ENCODE data around the gene LMOD2. TPM values are rescaled to one million over a fixed set of nuclear protein-coding genes. Genes with fewer than 3 reads are reported as not detected.

LMOD2 gene
- total and polyA plus RNA-seq, 2 donors (not counting 3 experiments of a cell fraction or from before 2014, with no cell fraction given): not detected

- FAIRE-seq: no peak
- Histone ChIP-seq H3K4me3 (replicated peaks in 1 of 3; ENCODE audit: insufficient read depth in 1 of 3, low read depth in 1 of 3, low read length in 3 of 3) (no peak overlapping the region), H4K20me1 (replicated peaks; ENCODE audit: control insufficient read depth, extremely low read depth, insufficient read depth, low read length) (no peaks in the 10 kb centered on the region), H3K79me2 (ENCODE audit: control insufficient read depth, insufficient read depth, low read length) (no peaks in the 10 kb centered on the region), H3K9me3 (replicated peaks; ENCODE audit: control insufficient read depth, insufficient read depth, low read length) (no peaks in the 10 kb centered on the region), H3K4me1 (ENCODE audit: control insufficient read depth, extremely low read depth, insufficient read depth, low read length) (no peaks in the 10 kb centered on the region), H3K27ac (ENCODE audit: insufficient read depth, low read depth, low read length) (no peak overlapping the region), H3K36me3 (ENCODE audit: control insufficient read depth in 2 of 2, extremely low read depth in 1 of 2, insufficient read depth in 2 of 2, low read length in 2 of 2) (peaks cover 4 to 5% of the 10 kb centered on the region in 2 experiments), H3K4me2 (ENCODE audit: insufficient read depth, low read length) (no peak overlapping the region), H3K9ac (replicated peaks; ENCODE audit: extremely low read depth, insufficient read depth, low read length) (no peak overlapping the region), H3K9me1 (replicated peaks; ENCODE audit: control insufficient read depth, extremely low read depth, insufficient read depth, low read length) (no peaks in the 10 kb centered on the region), H2AFZ (ENCODE audit: low read depth, low read length) (no peak overlapping the region), H3K27me3 (ENCODE audit: control insufficient read depth in 2 of 2, insufficient read depth in 2 of 2, low read length in 2 of 2) (no peaks in the 10 kb centered on the region)
- no TSS peak for BruUV-seq (replicated peaks)
- no peak for DNase-seq (ENCODE audit: low read depth, low spot score)
- intact Hi-C loops (cut with micrococcal nuclease): no loop called here
- dilution Hi-C loops (cut with MboI; ENCODE audit: extremely low pct_ligation_motif_present, low sequenced_read_pairs): no loop called here
- POLR2A ChIA-PET: no interaction called here
- CTCF ChIA-PET: interaction anchor here (1.2 kb wide), 1 partner anchor 14 kb away, joined by 7 read pairs; no protein-coding TSS in a partner anchor
- TF ChIP-seq JUN (IDR thresholded peaks at IDR 0.05; ENCODE audit: borderline replicate concordance, insufficient read depth, insufficient read length, low read depth): no peak
- no peak for TF ChIP-seq EZH2 (IDR thresholded peaks at IDR 0.05; ENCODE audit: borderline replicate concordance, low read depth, low read length, severe bottlenecking)
- no peak for TF ChIP-seq FOS (IDR thresholded peaks at IDR 0.05; ENCODE audit: borderline replicate concordance, insufficient read depth, low read length)
Observed at GRCh38 chr7:123695944-123696677, 40.4 kb downstream of the LMOD2 start.

DNA sequence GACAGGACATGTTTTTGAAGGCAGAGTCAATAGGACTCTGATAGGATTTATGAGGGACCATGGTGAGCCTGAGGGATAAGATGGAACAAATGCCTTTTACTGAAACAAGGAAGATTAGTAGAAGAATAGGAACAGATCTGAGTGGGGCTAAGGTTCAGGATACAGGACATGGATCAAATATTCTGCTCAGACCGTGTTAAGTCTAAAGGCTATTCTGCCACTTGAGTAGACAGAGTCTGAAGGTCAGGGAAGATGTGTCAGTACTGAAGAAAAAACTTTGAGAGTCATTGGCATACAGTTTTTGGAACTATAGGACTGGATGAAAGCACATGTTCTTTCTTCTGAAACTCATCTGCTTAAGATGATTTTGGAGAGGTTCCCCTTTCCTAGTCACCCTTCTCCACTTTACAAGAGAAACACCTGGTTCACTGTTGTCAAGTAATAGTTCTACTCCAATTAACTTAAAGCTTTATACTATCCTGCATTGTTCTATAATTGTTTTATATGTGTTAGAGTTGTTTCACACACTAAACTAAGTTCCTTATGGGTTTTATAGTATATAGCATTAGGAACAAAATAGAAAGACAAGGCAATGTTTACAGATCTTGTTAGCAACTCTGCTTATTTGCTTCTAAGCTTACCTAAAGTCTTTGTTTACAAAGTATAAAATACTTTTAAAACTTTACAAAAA is 49.7 kb downstream of the LMOD2 start:
- Histone ChIP-seq H3K9ac (replicated peaks; ENCODE audit: extremely low read depth, insufficient read depth, low read length) (no peak overlapping the region), H2AFZ (ENCODE audit: low read depth, low read length) (no peak overlapping the region), H3K27ac (ENCODE audit: insufficient read depth, low read depth, low read length) (no peak overlapping the region), H3K4me3 (replicated peaks in 1 of 3; ENCODE audit: insufficient read depth in 1 of 3, low read depth in 1 of 3, low read length in 3 of 3) (no peak overlapping the region), H3K9me1 (replicated peaks; ENCODE audit: control insufficient read depth, extremely low read depth, insufficient read depth, low read length) (no peaks in the 10 kb centered on the region), H3K9me3 (replicated peaks; ENCODE audit: control insufficient read depth, insufficient read depth, low read length) (no peaks in the 10 kb centered on the region), H3K79me2 (ENCODE audit: control insufficient read depth, insufficient read depth, low read length) (peaks cover 3% of the 10 kb centered on the region), H3K36me3 (ENCODE audit: control insufficient read depth in 2 of 2, extremely low read depth in 1 of 2, insufficient read depth in 2 of 2, low read length in 2 of 2) (peaks cover 3 to 6% of the 10 kb centered on the region in 2 experiments), H3K27me3 (ENCODE audit: control insufficient read depth in 2 of 2, insufficient read depth in 2 of 2, low read length in 2 of 2) (no peaks in the 10 kb centered on the region), H3K4me2 (ENCODE audit: insufficient read depth, low read length) (no peak overlapping the region), H3K4me1 (ENCODE audit: control insufficient read depth, extremely low read depth, insufficient read depth, low read length) (no peaks in the 10 kb centered on the region), H4K20me1 (replicated peaks; ENCODE audit: control insufficient read depth, extremely low read depth, insufficient read depth, low read length) (no peaks in the 10 kb centered on the region)
- no TSS peak for BruUV-seq (replicated peaks)
- CTCF ChIA-PET: interaction anchor here (0.9 kb wide), 1 partner anchor 23 kb away, joined by 4 read pairs; no protein-coding TSS in a partner anchor
- intact Hi-C loops (cut with micrococcal nuclease): loop anchor here (2.0 kb wide), 1 partner anchor 15 kb away; no protein-coding TSS in a partner anchor
- POLR2A ChIA-PET: no interaction called here
- dilution Hi-C loops (cut with MboI; ENCODE audit: extremely low pct_ligation_motif_present, low sequenced_read_pairs): no loop called here
- TF ChIP-seq EZH2 (IDR thresholded peaks at IDR 0.05; ENCODE audit: borderline replicate concordance, low read depth, low read length, severe bottlenecking) (no peak), FOS (IDR thresholded peaks at IDR 0.05; ENCODE audit: borderline replicate concordance, insufficient read depth, low read length) (no peak), POLR2A (IDR thresholded peaks at IDR 0.05; ENCODE audit: low read depth, low read length) (no peak), MYC (IDR thresholded peaks at IDR 0.05; ENCODE audit: low read depth, low read length) (no peak), POLR2AphosphoS5 (IDR thresholded peaks at IDR 0.05; ENCODE audit: insufficient read depth, low read depth, low read length) (no peak), JUN (IDR thresholded peaks at IDR 0.05; ENCODE audit: borderline replicate concordance, insufficient read depth, insufficient read length, low read depth) (no peak), GATA2 (IDR thresholded peaks at IDR 0.05; ENCODE audit: insufficient read depth, insufficient read length, low read depth, low read length) (no peak)
- TF ChIP-seq, protein P1, sequence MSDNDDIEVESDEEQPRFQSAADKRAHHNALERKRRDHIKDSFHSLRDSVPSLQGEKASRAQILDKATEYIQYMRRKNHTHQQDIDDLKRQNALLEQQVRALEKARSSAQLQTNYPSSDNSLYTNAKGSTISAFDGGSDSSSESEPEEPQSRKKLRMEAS (IDR thresholded peaks at IDR 0.05; ENCODE audit: insufficient read depth, insufficient read length): no peak
- TF ChIP-seq, protein P2, sequence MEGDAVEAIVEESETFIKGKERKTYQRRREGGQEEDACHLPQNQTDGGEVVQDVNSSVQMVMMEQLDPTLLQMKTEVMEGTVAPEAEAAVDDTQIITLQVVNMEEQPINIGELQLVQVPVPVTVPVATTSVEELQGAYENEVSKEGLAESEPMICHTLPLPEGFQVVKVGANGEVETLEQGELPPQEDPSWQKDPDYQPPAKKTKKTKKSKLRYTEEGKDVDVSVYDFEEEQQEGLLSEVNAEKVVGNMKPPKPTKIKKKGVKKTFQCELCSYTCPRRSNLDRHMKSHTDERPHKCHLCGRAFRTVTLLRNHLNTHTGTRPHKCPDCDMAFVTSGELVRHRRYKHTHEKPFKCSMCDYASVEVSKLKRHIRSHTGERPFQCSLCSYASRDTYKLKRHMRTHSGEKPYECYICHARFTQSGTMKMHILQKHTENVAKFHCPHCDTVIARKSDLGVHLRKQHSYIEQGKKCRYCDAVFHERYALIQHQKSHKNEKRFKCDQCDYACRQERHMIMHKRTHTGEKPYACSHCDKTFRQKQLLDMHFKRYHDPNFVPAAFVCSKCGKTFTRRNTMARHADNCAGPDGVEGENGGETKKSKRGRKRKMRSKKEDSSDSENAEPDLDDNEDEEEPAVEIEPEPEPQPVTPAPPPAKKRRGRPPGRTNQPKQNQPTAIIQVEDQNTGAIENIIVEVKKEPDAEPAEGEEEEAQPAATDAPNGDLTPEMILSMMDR (IDR thresholded peaks at IDR 0.05; ENCODE audit: extremely low read depth in 1 of 2, insufficient read depth in 1 of 2, low read depth in 1 of 2, low read length in 2 of 2): no peak
- no peak for DNase-seq (ENCODE audit: low read depth, low spot score)
- FAIRE-seq: no peak
